ENCODE measurements around the gene KIF12.
A peak's percentile ranks its signal among the peaks of the same experiment; 100 is the strongest.

The KIF12 gene

DNA sequence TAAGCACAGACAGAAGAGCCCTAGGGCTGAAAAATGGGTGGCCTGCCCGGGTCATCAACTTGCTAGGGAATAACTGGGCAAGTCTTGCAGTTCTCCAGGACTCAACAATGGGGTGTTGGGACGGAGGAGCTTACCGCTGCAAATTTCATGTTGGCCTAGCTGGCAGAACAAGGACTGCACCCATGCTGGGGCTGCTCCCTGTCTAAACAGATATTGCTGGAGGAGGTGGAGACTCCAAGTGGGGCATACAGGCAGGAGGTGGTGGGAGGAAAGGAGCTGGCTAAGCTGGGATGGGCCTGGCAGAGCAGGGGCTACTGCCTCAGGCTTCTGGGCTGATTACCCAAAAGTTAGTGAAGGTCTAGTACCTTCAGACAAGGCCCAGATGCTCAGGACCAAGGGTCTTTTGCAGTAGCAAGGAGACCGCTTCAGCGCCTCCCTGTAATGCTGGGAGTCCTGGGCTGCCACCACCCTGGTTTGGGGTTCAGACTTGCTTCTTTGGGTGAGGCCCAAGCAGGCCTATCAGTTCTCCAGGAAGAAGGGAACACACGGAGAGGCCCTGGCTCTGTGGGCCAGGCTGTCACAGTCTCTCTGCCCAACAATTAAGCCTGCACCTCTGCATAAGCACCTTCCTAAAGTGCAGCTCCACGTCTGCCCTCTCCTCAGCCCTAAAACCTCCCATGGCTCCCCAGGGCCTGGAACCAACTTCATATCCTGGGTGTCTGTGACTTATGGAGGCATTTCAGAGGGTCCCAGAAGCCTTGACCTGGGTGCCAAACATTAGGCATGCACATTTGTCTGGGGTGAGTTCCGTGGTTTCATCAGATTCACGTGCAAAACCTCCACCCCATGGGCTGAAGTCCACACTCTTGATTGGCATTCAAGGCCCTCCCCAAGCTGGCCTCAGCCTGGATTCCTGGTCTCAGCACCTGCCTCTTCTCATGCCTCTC lies 24.2 kb upstream of the KIF12 start:
- DNase-seq (ENCODE audit: low spot score): no peak

DNA sequence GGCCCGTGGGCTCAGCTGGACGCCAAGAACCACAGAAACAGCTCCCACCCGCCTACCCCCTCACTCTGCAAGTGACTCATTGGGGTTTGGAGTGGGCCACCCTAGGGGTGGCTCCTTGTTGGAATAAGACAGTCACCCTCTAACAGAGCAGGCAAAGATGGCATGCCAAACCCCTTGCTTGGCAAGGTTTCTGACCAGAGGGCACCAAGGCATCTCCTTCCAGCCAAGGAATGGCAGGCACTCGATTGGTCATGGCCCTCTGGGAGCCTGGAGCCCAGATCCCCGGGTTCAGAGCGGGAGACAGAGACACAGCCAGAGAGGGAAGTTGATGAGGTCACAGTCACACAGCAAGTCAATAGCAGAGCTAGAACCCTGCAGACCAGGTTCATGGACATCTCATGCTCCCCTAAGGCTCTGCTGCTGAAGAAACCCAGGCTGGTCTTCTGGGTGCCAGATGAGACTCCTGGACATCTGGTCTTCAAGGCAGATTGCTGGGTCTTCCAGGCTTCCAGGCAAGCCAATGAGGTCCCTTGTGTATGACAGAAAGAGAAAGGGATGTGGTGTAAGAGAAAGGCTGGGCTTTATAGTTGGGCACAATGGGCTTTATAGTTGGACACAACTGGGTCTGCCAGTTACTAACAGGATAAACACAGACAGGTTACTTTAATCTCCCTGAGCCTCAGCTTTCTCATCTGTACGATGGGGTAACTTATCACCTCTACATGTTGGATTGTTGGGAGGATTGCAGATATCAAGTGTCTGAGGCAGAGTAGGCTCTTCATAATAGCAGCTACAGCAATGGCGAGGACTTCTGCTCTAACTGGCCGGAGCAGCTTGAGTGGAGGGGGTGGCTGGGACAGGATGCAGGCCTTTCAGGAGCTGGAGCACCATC lies 23.3 kb upstream of the KIF12 start:
- no peak for DNase-seq (ENCODE audit: low spot score)

DNA sequence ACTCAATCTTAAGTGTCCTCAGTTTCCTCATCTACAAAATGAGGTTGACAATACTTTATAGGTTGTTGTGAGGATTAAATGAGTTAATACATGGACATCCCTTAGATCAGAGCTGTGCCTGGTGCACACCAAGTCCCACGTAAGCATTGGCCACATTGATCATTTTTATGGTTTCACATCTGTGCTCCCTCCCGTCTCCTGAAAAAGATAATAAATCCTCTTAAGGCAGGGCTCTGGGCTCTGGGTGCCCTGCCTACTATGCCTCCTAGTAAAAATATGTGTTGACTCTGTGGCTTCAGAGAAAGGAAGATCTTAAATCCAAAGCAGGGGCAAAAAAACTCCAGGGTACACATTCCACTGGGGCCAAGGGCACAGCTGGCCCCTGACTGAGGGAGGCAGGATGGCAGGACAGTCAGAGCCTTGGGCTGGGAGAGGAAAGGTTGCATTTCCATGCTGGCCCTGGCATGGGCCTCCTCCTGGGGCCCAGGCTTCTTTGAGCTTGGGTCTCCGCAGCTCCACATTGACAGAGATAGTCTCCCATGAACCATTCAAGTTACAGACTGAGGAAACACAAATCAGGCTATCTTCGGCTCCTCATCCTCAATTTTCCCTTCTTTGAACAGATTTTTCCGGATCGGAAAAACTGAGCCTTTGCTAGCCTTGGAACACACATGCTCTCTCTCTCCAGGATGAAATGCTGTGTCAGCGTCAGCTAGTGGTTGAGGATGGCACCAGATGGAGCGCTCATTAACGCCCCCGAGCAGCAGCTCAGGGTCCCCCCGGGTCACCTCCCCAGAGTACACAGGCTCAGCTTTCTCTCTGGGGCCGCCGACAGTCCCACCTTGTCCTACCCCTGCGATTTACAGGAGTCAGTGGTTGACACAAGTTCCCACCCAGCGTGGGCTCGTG lies 22.4 kb upstream of the KIF12 start:
- no peak for DNase-seq (ENCODE audit: low spot score)

DNA sequence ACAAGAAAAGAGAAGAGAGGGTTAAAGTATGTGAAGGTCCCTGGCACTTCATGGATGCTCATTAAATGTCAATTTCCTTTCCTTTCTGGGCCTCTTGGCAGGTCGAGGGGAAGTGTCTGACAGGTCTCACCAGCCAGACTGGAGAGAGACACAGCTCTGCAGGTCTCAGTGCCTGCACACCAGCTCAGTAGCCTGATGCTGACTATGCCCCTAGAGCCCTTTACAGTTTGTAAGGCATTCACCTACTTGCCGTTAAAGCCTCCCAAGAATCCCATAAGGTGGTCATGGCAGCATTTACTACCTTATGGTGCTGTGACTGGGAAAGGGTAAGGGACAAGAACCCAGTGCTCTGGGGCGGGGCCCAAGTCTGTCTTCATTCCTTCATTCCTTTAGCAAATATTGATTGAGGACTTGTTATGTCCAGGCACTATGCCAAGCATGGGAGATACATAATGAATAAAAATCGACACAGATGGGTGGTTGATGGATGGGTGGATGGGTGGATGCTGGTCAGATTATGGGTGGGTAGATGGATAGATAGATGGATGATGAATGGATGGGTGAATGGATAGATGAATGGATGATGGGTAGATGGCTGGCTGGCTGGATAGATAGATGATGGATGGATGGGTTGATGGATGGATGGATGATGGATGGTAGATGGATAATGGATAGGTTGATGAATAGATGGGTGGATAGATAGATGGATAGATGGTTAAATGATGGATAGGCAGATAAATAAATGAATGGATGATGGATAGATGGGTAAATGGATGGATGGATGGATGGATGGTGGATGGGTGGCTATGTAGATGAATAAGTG lies 21.3 kb upstream of the KIF12 start:
- no peak for DNase-seq (ENCODE audit: low spot score)

- no peak for DNase-seq (ENCODE audit: low spot score)
Observed at GRCh38 chr9:114119242-114120191, 20.4 kb upstream of the KIF12 start.

DNA sequence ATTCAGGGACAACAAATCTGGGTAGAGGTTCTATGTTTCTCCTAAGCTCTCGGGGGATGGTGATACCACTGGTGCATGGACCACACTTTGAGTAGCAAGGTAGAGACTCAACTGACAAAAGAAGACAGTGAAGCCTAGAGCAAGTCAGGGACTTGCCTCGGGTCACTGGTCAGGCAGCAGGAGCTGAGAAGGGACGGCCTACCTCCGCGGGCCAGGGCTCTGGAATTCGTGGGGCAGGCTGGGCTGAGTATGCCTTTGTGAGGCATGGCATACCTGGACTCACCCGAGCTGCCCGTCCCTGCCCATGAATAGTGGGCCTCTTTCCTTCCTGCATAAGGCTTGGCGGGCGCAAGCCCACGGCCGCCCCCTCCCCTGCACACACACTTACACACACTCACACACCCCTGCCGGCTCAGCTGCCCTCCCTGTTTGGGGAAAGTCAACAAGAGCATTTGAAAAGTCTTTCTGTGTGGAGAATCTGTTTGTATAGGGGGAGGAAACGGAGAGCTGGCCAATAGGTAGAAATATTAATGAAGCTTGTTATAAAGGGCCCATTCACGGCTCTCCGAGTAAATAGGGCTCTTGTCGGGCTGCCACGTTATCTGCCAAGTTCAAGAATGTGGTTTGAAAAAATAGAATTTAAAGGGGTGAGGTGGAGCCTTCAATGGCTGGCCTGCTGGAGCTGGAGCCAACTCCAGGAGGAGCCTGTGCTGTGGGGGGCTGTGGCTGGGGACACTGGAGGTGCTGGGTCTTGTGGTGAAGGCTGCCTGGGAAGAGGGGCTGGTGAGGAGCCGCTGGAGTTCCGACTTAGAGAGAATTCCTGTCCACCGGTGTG lies 19.1 kb upstream of the KIF12 start:
- no peak for DNase-seq (ENCODE audit: low spot score)

DNA sequence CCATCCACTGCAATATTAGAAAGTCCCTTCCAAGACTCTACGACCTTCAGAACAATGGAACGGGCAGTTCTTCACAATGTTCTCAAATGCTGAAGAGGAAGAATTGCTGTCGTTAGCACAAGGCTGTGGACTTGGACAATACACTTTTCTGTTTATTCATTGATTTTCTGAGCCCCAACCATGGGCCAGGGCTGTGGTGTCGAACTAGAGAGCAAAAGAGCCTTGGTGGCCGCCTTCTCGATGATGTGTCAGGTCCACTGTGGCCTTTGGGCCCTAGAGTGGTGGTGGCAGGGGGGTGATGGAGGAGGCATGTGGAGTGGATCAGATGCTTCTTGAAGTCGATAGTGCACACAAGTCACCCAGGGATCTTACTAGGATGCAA lies 18.5 kb upstream of the KIF12 start:
- DNase-seq (ENCODE audit: low spot score): no peak

GRCh38 chr9:114116126-114116747 lies 17.1 kb upstream of the KIF12 start:
- no peak for DNase-seq (ENCODE audit: low spot score)

DNA sequence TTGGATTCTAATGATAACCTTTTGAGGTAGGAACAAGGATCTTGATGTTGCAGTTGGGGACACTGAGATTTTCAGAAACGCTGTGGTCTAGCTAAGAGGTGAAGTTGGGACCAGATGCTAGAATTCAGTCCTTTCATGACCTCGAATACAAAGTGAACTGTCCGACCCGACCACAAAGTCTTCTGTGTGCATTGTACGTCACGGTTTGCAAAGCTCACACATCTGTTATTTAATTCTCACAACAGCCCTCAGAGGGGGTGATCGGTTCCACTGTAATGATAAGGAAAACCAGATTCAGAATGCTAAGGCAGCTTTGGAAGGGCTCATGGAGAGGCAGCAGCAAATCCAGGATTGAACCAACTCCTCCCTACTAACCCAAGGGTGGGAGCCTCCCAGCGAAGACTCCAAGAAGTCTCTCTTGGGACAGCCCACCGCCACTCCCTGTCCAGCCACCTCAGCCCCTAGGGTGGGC lies 16.6 kb upstream of the KIF12 start:
- no peak for DNase-seq (ENCODE audit: low spot score)

- DNase-seq (ENCODE audit: low spot score): no peak
Observed at GRCh38 chr9:114114364-114114763, 15.3 kb upstream of the KIF12 start.

DNA sequence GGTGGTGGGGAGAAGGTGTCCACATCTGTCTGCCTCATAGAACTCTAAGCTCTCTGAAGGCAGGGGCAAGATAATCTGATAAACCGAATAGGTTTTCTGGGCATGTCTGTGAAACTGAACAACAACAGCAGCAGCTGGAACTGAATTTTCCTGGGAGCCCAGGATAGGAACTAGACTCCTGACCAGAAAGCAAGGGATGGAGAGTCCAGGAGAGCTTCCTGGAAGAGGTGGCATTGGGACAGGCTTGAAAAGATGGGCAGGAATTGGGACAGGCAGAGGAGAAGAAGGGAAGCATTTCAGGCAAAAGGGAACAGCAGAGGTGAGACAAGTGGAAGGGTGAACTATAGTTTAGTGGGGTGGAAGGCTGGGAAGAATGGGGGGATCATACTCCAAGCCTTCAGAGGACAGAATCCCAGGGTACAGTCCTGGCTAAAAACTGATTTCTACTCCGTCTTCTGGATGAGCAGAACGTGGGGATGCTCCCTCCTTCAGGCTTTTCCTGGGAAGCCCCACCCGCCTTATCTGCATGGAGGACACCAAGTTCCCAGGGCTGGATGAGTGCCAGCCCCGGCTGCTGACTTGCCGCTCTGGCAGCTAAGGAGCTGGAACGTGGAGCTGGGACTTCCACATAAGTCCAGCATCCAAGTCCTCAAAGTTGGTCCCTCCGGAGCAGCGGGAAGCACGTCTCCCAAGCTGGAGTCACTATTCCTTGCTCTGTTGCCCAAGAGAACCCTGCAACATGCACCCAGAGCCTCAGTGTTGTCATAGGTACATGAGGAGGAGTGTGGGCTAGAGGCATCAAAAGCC lies 13.9 kb upstream of the KIF12 start:
- DNase-seq (ENCODE audit: low spot score): no peak

GRCh38 chr9:114112325-114112724 lies 13.2 kb upstream of the KIF12 start:
- DNase-seq (ENCODE audit: low spot score): no peak

DNA sequence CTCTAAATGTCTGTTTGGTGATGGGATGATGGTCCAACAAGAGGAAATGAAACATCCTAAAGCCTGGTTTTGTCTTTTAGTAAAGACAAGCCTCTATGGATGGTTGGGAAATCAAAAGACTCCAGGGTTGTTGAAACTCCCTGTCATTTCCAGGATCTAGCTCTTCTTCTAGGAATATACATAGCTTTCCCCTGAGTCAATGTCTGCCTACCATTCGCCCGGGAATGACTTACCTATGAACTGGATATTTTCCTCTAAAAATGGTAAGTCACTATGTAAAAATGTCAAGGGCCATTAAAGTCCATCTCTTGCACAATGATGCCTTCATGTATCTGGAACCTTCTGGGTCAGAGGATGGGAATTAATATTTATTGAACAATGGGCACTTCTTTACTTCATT lies 11.1 kb upstream of the KIF12 start:
- no peak for DNase-seq (ENCODE audit: low spot score)

GRCh38 chr9:114109124-114109523 lies 10.0 kb upstream of the KIF12 start:
- no peak for DNase-seq (ENCODE audit: low spot score)

- DNase-seq (ENCODE audit: low spot score): peak; percentile 94
Observed at GRCh38 chr9:114108016-114108833, 9.1 kb upstream of the KIF12 start.

- DNase-seq (ENCODE audit: low spot score): no peak
Observed at GRCh38 chr9:114107286-114108001, 8.4 kb upstream of the KIF12 start.

Measured in D341Med (cell line).